Tibial nerve (tissue), 4 donors: ENCODE data around the gene CRNKL1. TPM values are rescaled to one million over a fixed set of nuclear protein-coding genes. Genes with fewer than 3 reads are reported as not detected.

Source experiments
- DNase-seq, 2 donors: peaks; one replicate each; pipeline ENCODE4 v3.0.0-alpha.2; 2019; ENCODE audit warnings: low spot score in 2 of 2
- H3K27ac ChIP-seq, 4 donors: fragments of 200-600 bp; sonication (generic) in 3 of 4; one replicate each; pipeline ENCODE4 v1.5.1; 2017 to 2019; ENCODE audit warnings: mild to moderate bottlenecking in 1 of 4
- H3K27me3 ChIP-seq, 2 donors: fragments of 200-600 bp; sonication (generic) in 1 of 2; one replicate each; pipeline versions ENCODE4 v1.5.1 to v1.6.0; 2017 to 2019
- H3K36me3 ChIP-seq, 3 donors: fragments of 200-600 bp; sonication (generic); one replicate each; pipeline ENCODE4 v1.5.1; 2018 to 2019
- H3K4me1 ChIP-seq, 4 donors: fragments of 200-600 bp; sonication (generic) in 3 of 4; one replicate each; pipeline ENCODE4 v1.5.1; 2017 to 2019
- H3K4me3 ChIP-seq, 4 donors: fragments of 200-600 bp; sonication (generic) in 3 of 4; one replicate each; pipeline ENCODE4 v1.5.1; 2017 to 2019; ENCODE audit warnings: mild to moderate bottlenecking in 1 of 4, moderate library complexity in 1 of 4
- H3K9me3 ChIP-seq, 4 donors: fragments of 200-600 bp; sonication (generic) in 3 of 4; one replicate each; pipeline ENCODE4 v1.5.1; 2017 to 2019
- EP300 ChIP-seq, 2 donors: sonication (generic); formaldehyde crosslinking; IDR thresholded peaks; one replicate each; pipeline ENCODE4 v1.6.1; 2017; ENCODE audit warnings: antibody characterized with exemption in 2 of 2, mild to moderate bottlenecking in 1 of 2
- POLR2A ChIP-seq, 2 donors: fragments of 450-650 bp; IDR thresholded peaks; one replicate each; pipeline ENCODE4 v1.6.1; 2017; ENCODE audit warnings: antibody characterized with exemption in 2 of 2, mild to moderate bottlenecking in 2 of 2, moderate library complexity in 2 of 2
- WGBS, 2 donors: methylation state at CpG; one replicate each; pipeline ENCODE4 v1.1.5; 2018; 5-methylcytosine and 5-hydroxymethylcytosine counted together
- total RNA-seq, 4 donors: library from RNA; depleted of rRNA; stranded (reverse); fragments of >200 nt; gene quantifications; one replicate each; pipeline ENCODE4 v1.1.0, GENCODE V29; 2016
- TF ChIP-seq, protein P1 (sequence below), 5 experiments: fragments of 200-600 bp in 3 of 5; fragments of 450-650 bp in 2 of 5; sonication (generic) in 3 of 5; IDR thresholded peaks; one replicate each; pipeline ENCODE4 v1.5.1; 2016 to 2019; ENCODE audit warnings: antibody characterized with exemption in 5 of 5, mild to moderate bottlenecking in 3 of 5, moderate library complexity in 2 of 5

Gene CRNKL1
- total RNA-seq, 4 donors from 2014 or later, result 25.5 to 37.9 (median 28.8) TPM

DNA sequence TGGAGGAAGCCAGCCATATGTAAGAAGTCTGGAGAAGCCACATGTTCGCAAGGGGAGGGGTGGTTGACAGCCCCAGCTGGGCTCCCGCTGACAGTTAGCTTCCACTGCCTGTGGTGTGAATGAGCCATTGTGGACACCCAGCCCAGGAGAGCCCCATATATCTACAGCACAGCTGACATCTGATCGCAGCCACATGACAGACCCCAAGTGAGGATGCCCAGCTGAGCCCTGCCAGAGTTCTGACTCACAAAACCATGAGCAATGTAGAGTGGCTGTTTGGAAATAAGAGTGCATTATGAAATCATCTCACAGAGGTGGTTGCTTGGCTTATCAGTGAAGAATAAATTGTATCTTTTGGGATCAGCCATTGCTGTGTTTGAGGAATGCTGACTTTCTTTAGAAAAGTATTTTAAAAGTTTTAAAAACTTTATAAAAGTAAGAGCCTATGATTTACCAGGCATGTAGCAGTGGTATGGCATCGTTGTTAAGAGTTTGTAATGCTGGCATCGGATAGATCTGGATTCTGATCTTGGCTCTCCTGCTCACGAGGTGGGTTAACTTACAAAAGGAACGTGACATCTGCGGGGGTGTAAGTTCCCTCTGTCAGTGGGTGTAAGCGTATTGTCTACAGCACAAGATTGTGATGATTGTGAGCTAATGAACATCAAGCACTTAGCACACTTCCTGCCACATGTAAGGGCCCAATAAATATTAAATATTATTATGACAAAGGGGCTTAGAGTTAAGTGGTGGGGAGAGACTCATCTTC lies 24.2 kb upstream of the CRNKL1 start:
- TF ChIP-seq, protein P1, sequence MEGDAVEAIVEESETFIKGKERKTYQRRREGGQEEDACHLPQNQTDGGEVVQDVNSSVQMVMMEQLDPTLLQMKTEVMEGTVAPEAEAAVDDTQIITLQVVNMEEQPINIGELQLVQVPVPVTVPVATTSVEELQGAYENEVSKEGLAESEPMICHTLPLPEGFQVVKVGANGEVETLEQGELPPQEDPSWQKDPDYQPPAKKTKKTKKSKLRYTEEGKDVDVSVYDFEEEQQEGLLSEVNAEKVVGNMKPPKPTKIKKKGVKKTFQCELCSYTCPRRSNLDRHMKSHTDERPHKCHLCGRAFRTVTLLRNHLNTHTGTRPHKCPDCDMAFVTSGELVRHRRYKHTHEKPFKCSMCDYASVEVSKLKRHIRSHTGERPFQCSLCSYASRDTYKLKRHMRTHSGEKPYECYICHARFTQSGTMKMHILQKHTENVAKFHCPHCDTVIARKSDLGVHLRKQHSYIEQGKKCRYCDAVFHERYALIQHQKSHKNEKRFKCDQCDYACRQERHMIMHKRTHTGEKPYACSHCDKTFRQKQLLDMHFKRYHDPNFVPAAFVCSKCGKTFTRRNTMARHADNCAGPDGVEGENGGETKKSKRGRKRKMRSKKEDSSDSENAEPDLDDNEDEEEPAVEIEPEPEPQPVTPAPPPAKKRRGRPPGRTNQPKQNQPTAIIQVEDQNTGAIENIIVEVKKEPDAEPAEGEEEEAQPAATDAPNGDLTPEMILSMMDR (IDR thresholded peaks at IDR 0.05), result no peak
- TF ChIP-seq POLR2A (IDR thresholded peaks at IDR 0.05) (no peak), EP300 (IDR thresholded peaks at IDR 0.05) (no peak)
- Histone ChIP-seq H3K36me3 (no peaks in the 10 kb centered on the region), H3K9me3 (no peaks in the 10 kb centered on the region), H3K27me3 (peaks cover 0 to 7% of the 10 kb centered on the region in 2 donors), H3K4me3 (no peak overlapping the region), H3K27ac (no peak overlapping the region), H3K4me1 (no peaks in the 10 kb centered on the region)
- 61 to 82% methylated on average over 9 of the region's 9 CpGs for WGBS, 2 donors
- DNase-seq, result no peak

DNA sequence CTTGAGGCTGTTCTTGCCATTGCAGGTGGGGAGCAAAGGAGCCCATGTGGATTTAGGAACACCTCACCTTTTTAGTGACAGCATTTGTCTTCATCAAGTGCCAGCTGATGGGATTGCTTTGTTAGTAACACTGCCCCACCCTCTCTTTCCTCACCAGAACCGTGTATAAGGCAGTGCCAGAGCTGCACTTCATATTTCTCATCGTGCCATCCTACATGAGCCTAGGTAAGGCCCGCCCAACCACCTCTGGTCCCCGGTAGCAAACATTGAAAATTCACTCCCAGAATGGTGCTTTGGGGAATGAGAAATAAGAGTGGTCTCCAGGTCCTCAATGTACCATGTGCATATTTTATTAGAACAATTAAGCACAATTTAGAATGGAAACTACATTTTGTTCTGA lies 22.8 kb upstream of the CRNKL1 start:
- WGBS, 2 donors, result 79 to 85% methylated on average over 4 of the region's 4 CpGs
- no peak overlapping the region for H3K27ac ChIP-seq
- no peaks in the 10 kb centered on the region for H3K27me3 ChIP-seq
- no peaks in the 10 kb centered on the region for H3K9me3 ChIP-seq
- no peak for TF ChIP-seq EP300 (IDR thresholded peaks at IDR 0.05)
- TF ChIP-seq POLR2A (IDR thresholded peaks at IDR 0.05), result no peak
- TF ChIP-seq, protein P1 (IDR thresholded peaks at IDR 0.05), result no peak
- no peak for DNase-seq
- H3K4me1 ChIP-seq, result no peaks in the 10 kb centered on the region
- no peaks in the 10 kb centered on the region for H3K36me3 ChIP-seq
- no peak overlapping the region for H3K4me3 ChIP-seq

DNA sequence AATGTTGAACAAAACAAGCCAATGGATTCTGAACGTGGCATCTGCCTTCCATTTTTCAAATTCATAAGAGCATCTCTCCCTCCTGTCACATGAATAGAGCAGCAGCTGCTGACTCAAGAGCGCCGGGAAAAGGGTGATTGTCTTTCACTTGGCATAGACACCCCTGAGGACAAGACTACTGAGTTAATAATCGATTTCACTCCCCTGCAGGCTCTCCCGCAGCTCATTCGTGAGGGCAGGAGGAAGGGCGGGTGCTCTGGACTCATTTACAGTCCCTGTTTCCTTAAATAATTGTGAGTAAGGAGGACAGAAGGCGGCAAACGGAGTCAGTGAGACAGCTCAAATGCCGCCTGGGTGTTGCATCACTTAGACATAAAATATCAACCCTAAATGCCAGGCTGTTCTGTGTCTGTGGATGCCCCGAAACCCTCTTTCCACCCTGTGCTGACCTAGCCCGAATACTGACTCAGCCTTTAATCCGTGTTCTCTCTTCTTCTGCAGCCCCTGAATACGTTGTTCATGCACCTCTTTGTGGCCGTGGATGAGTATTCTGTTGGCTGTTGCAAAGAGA lies 21.6 kb upstream of the CRNKL1 start:
- Histone ChIP-seq H3K4me3 (no peak overlapping the region), H3K36me3 (no peaks in the 10 kb centered on the region), H3K27me3 (no peaks in the 10 kb centered on the region), H3K4me1 (no peaks in the 10 kb centered on the region), H3K9me3 (no peaks in the 10 kb centered on the region), H3K27ac (no peak overlapping the region)
- WGBS, 2 donors, result 58 to 60% methylated on average over 15 of the region's 15 CpGs
- TF ChIP-seq, protein P1 (IDR thresholded peaks at IDR 0.05), result no peak
- TF ChIP-seq POLR2A (IDR thresholded peaks at IDR 0.05) (no peak), EP300 (IDR thresholded peaks at IDR 0.05) (no peak)
- DNase-seq, result no peak

DNA sequence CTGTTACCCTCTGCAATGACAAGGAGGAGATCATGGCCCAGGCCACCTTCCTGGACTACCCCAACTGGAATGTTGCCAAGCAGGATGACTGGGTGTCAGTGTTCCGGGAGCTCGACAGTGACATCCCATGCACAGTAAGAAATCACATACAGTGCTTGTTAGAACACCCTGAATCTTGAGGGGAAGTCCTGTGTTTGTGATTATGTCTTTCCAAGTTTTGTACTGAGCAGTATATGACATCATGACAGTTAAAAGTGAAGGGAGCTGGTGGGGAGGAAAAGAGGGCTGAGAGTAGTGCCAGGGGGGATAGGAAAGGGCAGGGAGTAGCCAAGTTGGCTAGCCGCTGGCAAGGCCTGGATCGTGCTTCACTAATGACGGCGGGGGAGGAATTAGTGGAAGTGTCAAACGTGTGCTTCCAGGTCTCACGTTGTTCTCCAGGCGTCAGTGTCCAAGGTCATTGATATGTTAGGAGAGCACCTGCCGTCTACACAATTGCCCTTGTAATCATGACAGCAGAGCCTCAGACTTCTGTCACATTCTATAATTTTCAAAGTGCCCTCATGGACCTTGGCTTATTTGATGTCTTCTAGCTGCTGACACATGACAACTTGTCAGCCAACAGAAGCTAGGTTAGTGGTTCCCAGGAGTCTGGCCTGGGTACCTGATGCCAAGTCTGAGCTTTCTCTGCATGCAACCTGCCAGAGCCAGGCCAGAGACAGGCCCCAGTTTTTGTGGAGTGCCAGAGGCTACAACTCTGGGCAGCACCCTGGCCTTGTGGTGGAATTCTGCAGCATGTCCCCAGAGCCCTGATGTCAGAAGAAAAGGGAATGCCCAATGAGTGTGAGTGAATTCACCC lies 18.8 kb upstream of the CRNKL1 start:
- Histone ChIP-seq H3K36me3 (no peaks in the 10 kb centered on the region), H3K4me1 (no peaks in the 10 kb centered on the region), H3K27ac (no peak overlapping the region), H3K9me3 (no peaks in the 10 kb centered on the region), H3K4me3 (no peak overlapping the region), H3K27me3 (no peaks in the 10 kb centered on the region)
- WGBS, 2 donors, result 64% methylated on average over 10 of the region's 10 CpGs
- no peak for DNase-seq
- TF ChIP-seq EP300 (IDR thresholded peaks at IDR 0.05) (no peak), POLR2A (IDR thresholded peaks at IDR 0.05) (no peak)
- TF ChIP-seq, protein P1 (IDR thresholded peaks at IDR 0.05), result no peak
